RWPE1 (cell line): ENCODE data around the gene LYZL4.

Experiments
- CTCF ChIA-PET: fragments of 350-600 bp; sonication (Branson Sonifier 250); formaldehyde crosslinking; extraction: SDS; loops from one replicate; lab custom pipeline; 2021; lab: Yijun Ruan, JAX
- POLR2A ChIA-PET: fragments of 400-600 bp; formaldehyde crosslinking; extraction: SDS; loops from one replicate; lab custom pipeline; 2020; ENCODE audit warnings: antibody characterized with exemption; ENCODE audit not compliant: low non-redundant PET; lab: Yijun Ruan, JAX
- DNase-seq: peaks from one replicate; pipeline ENCODE4 v3.0.0; 2012; ENCODE audit warnings: low spot score
- H3K27ac ChIP-seq: fragments of 450-650 bp; 2 replicates; pipeline ENCODE4 v1.5.1; 2017
- CTCF ChIP-seq: fragments of 450-650 bp; conservative IDR thresholded peaks from 2 replicates; pipeline ENCODE4 v1.5.1; 2017; ENCODE audit warnings: low read depth, mild to moderate bottlenecking

LYZL4 gene

DNA sequence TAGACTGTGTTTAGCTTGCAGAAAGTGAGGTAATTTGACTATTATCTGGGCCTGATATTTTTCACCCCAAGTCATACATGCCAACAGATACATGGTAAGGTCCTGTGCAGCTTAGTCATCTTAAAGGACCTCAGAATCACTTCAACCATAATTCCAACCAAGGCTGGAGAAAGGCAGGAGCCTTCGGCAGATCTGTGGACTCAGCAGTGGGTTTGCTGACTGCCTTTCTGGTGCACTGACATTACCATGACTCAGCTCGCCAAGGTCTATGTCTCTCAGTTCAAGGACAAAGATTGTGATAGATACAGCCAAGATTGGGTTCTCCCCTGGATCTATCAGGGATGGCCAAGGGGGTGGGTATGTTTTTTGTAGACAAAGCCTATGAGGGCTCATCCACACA lies 32.7 kb downstream of the LYZL4 start:
- no peak overlapping the region for H3K27ac ChIP-seq
- CTCF ChIA-PET = interaction anchor here (0.7 kb wide), 1 partner anchor 33 kb away, joined by 4 read pairs; no protein-coding TSS in a partner anchor
- TF ChIP-seq CTCF = no peak
- DNase-seq = no peak
- POLR2A ChIA-PET = no interaction called here

GRCh38 chr3:42376344-42376798 lies 34.0 kb downstream of the LYZL4 start:
- peak overlapping the region; percentile 75 for H3K27ac ChIP-seq
- ChIA-PET POLR2A (no interaction called here), CTCF (no interaction called here)
- peak; percentile 64 for DNase-seq
- no peak for TF ChIP-seq CTCF

- no peak for TF ChIP-seq CTCF
- DNase-seq = no peak
- H3K27ac ChIP-seq = no peak overlapping the region
- POLR2A ChIA-PET = no interaction called here
- CTCF ChIA-PET = no interaction called here
Measured at GRCh38 chr3:42375121-42375800, 35.1 kb downstream of the LYZL4 start.

DNA sequence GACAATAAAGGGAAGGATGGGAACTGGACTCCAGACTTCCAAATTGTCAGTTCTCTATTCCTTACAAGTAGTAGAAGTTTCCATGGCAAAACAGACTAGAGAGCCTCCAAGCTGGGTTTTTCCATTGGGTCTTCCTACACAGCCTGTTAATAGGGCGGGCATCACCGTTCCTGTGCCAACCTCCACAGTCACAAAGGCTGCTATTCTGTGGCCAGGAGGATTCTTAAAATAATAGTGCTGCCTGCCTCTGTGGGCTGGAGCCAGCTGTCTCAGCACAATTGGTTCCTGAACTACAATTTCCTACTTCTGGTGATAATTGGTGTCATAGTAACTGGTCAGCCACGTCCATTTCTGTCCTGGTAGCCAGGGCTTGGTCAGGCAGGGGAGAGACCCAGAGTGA lies 38.6 kb downstream of the LYZL4 start:
- POLR2A ChIA-PET = no interaction called here
- CTCF ChIA-PET = no interaction called here
- TF ChIP-seq CTCF = no peak
- DNase-seq = no peak
- H3K27ac ChIP-seq = no peak overlapping the region

- ChIA-PET CTCF (no interaction called here), POLR2A (no interaction called here)
- no peak for DNase-seq
- no peak overlapping the region for H3K27ac ChIP-seq
- TF ChIP-seq CTCF = no peak
Measured at GRCh38 chr3:42369832-42370231, 40.6 kb downstream of the LYZL4 start.

- no peak for DNase-seq
- H3K27ac ChIP-seq = no peak overlapping the region
- POLR2A ChIA-PET = no interaction called here
- TF ChIP-seq CTCF = no peak
- CTCF ChIA-PET = no interaction called here
Measured at GRCh38 chr3:42369304-42369703, 41.1 kb downstream of the LYZL4 start.
